Activated CD4-positive, CD25-positive, alpha-beta regulatory T cell treated with anti-CD3 and anti-CD28 coated beads, Interleukin-2, amount 50 U/mL, for 24 hours (primary cell): Measurements from ENCODE around the gene RCOR1.
A peak's percentile ranks its signal among the peaks of the same experiment; 100 is the strongest.
"Not testable (repeated sequence)": the region's sequence is repeated elsewhere in the genome, so short reads cannot be mapped to it uniquely, and the experiment has no call there.

Experiments used
- ATAC-seq, 2 donors: fragments of 150-1000 bp; cut with Tn5 transposase; one replicate each; pipeline ENCODE4 v1.10.0; 2021; ENCODE audit warnings: mild to moderate bottlenecking in 1 of 2, moderate library complexity in 1 of 2

Gene RCOR1

GRCh38 chr14:102630881-102631280, 38.4 kb downstream of the RCOR1 start:
- no peak for ATAC-seq

- ATAC-seq, result peak; percentile 46 to 79
Measured at GRCh38 chr14:102633906-102634595, 41.6 kb downstream of the RCOR1 start.

GRCh38 chr14:102639611-102640010, 47.2 kb downstream of the RCOR1 start:
- not testable (repeated sequence) for ATAC-seq

GRCh38 chr14:102644523-102644922, 52.1 kb downstream of the RCOR1 start:
- no peak for ATAC-seq

GRCh38 chr14:102645746-102646440, 53.4 kb downstream of the RCOR1 start:
- ATAC-seq, result no peak

GRCh38 chr14:102646615-102647014, 54.2 kb downstream of the RCOR1 start:
- no peak for ATAC-seq

GRCh38 chr14:102652194-102652593, 59.7 kb downstream of the RCOR1 start:
- no peak for ATAC-seq

- ATAC-seq, result peak; percentile 93 to 94
Measured at GRCh38 chr14:102654298-102654697, 61.8 kb downstream of the RCOR1 start.

- ATAC-seq, result no peak
Measured at GRCh38 chr14:102655137-102655536, 62.7 kb downstream of the RCOR1 start.

GRCh38 chr14:102659797-102660196, 67.3 kb downstream of the RCOR1 start:
- ATAC-seq, result no peak

GRCh38 chr14:102661614-102662013, 69.2 kb downstream of the RCOR1 start:
- no peak for ATAC-seq

GRCh38 chr14:102662636-102663430, 70.4 kb downstream of the RCOR1 start:
- ATAC-seq, result no peak

GRCh38 chr14:102663440-102663839, 71.0 kb downstream of the RCOR1 start:
- ATAC-seq, result no peak

- ATAC-seq, result no peak
Measured at GRCh38 chr14:102665621-102666020, 73.2 kb downstream of the RCOR1 start.

- no peak for ATAC-seq
Measured at GRCh38 chr14:102666635-102667034, 74.2 kb downstream of the RCOR1 start.

GRCh38 chr14:102667703-102668102, 75.3 kb downstream of the RCOR1 start:
- ATAC-seq, result no peak

GRCh38 chr14:102668291-102668873, 75.9 kb downstream of the RCOR1 start:
- ATAC-seq, result no peak

- ATAC-seq, result no peak
Measured at GRCh38 chr14:102671410-102671809, 79.0 kb downstream of the RCOR1 start.

- ATAC-seq, result no peak
Measured at GRCh38 chr14:102672410-102672960, 80.0 kb downstream of the RCOR1 start.

- no peak for ATAC-seq
Measured at GRCh38 chr14:102675396-102675795, 82.9 kb downstream of the RCOR1 start.

GRCh38 chr14:102678394-102678793, 85.9 kb downstream of the RCOR1 start:
- ATAC-seq, result no peak

GRCh38 chr14:102683399-102684297, 91.2 kb downstream of the RCOR1 start:
- no peak for ATAC-seq
